HG02981 (cell line): ENCODE data around the gene SWI5.
A peak's percentile ranks its signal among the peaks of the same experiment; 100 is the strongest.
"Not testable (repeated sequence)": the region's sequence is repeated elsewhere in the genome, so short reads cannot be mapped to it uniquely, and the experiment has no call there.

Experiments
- ATAC-seq: cut with Tn5 transposase; IDR thresholded peaks from one replicate; pipeline ENCODE4 v1.9.1; 2021; ENCODE audit warnings: mild to moderate bottlenecking, moderate library complexity; ENCODE audit not compliant: unreplicated experiment

Gene SWI5

DNA sequence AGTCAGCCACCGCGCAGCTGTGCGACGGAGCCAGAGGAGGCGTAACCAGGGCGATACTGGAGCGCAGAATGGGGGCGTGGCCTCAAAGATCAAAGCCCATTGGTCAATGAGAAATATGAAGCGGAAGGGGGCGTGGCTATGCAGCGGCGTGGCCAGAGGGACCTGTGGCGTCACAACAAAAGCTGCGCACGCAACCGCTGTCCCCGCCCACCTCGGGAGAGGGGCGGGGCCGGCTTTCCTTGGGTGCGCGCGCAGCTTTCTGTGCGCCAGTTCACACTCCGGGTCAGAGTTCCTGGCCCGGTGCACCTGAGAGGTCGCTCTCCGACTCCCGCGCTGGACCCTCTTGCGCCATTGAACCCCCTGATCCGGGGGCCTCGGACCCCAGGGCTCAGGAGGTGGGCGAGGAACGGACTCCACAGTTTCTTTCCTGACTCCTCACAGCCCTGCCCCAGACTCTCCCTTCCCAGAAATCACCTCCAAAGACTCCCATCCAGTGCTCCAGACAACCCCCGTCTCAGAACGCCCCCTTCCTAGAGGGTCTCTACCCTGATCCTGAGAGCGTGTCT is at the start of gene SWI5:
SWI5 (plus strand) TSS at position 269 of the 566 bp plus-strand sequence.
- ATAC-seq: peak; percentile 93

DNA sequence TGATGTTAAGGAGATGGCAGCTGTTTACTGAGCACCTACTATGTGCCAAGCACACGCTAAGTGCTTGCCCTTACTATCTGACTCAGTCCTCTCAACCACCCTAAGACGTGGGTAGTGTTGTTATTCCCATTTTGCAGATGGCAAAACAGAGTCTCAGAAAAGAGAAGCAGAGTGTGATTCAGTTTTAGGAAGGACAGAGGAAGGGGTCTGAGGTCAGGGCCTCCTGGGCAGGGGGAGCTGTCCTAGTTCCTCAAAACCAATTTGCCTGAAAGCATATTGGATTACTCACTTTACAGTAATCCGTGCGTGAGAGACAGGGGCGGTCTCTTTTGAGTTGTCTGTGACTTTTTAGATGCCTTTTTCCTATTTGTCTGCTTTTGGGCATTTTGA is 49.7 kb upstream of the SWI5 start:
- ATAC-seq: no peak

DNA sequence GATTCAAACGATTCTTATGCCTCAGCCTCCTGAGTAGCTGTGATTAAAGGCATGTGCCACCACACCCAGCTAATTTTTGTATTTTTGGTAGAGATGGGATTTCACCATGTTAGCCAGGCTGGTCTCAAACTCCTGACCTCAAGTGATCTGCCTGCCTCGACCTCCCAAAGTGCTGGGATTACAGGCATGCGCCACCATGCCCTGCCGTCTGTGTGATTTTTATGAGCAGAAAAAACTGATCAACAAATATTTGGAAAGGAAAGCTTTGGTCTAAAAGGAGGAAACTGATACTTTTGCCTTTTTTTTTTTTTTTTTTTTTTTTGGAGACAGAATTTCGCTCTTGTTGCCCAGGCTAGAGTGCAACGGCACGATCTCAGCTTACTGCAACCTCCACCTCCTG is 45.2 kb upstream of the SWI5 start:
- not testable (repeated sequence) for ATAC-seq

DNA sequence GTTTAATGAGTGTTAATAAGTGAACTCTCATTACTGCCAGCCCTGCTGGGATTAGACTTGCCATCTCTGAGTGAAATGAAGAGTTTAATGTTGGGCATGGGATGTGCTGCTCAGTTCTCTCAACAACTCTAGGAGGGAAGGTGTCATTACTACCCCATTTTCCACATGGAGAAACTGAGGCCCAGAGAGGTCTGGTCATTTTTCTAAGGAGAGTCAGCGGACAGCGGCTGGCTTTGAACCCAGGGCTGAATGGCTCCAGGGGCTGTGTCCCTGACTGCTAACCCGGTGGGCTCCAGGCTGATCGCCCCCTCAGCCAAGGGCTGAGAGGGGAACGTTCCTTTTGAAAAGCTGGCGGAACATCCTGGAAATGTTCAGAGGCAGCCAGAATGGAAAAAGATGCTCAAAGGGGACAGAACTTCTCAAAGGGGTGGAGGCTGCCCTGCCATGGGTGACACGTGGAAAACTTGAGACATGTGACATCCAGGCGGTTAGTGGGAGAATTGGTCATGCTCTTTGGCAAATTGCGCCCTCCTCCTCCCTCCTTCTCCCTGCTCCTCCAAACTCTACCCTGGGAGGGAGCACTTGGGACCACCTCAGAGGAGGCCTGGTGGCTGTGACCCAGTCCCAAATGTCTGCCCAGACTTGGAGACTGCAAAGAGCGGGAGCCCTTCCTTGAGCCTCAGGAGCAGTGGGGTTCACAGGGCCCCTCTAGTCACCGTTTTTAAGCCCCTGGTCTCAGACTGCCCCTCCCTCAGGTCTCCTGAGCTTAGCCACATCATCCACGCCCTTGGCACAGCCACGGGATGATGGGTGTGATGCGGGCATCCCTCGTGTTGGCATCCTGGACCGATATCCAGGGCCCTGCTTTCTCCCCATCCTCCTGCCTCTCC is 44.2 kb upstream of the SWI5 start:
- ATAC-seq: no peak

DNA sequence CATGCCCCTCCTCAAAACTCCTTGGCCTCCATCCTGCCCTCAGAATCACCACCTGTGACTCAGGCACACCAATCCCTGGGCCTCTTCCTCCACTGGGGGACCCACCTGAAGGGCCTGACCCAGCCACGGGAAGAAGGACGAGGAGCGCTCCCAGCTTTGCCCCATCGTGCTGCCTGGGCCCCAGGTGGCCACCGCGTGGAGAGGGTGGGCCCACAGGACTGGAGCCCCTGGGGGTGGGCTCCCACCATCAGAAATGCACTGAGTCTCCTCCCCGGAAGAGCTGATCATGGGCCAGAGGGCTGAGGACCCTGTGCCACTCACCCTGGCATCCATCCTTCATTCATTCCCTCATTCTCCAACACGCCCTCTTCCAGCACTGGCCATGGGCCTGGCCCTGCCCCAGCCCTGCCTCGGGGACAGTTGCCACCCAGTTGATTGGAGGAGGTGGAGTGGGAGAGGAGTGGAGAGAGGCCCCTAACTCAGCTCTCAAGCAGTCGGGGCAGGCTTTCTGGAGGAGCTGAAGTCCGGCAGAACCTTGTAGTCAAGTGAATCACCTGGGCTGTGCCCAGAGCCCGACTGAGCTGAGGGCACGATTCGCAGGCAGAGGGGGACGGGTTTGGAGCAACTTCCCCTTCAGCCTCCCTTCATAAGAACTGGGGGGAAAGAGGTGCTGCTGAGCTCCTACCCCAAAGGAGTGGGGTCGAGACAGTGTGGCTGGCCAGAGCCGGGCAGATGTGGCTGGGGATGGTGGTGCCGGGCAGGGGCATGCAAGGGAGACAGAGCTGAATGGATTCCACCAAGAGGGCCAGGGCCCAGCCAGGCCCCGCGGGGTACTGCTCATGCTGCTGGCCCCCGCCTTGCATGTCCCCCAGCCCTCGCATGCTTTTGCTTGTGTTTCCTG is 43.3 kb upstream of the SWI5 start:
- no peak for ATAC-seq

DNA sequence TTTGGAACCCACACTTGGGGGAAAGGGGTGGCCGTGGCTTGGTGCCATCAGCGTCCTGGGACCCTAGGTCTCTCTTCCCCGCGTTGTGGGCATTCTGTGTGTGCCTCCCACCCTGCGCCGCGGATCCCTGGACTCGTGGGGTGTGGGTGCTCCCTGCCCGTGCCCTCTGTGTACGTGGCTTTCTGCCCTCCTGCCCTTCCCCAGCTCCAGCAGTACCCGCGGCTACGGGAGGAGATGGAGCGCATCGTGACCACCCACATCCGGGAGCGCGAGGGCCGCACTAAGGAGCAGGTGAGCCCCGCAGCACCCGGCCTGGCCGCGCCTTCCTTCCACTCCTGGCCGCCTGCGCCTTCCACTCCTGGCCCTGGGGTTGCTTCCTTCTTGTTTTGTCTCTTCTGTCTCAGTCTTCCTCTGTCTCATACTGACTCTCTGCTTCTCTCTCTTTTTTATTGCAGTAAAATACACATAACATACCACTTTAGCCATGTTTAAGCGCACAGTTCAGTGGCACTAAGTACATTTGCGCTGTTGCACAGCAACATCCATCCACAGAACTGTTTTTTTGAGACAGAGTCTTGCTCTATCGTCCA is 42.2 kb upstream of the SWI5 start:
- ATAC-seq: no peak

DNA sequence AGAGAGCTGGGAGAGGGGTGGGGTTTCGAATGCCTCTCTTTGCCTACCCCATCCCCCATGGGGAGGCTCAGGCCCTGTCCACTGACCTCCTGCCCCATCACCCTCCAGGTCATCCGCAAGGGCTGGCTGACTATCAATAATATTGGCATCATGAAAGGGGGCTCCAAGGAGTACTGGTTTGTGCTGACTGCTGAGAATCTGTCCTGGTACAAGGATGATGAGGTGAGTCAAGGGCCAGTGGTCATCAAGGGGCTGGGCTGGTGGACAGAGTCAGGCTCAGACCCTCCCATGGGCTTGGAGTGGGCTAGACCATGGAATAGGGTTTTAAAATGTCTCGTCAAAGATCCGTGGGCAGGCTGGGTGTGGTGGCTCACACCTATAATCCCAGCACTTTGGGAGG is 34.0 kb upstream of the SWI5 start:
- no peak for ATAC-seq

DNA sequence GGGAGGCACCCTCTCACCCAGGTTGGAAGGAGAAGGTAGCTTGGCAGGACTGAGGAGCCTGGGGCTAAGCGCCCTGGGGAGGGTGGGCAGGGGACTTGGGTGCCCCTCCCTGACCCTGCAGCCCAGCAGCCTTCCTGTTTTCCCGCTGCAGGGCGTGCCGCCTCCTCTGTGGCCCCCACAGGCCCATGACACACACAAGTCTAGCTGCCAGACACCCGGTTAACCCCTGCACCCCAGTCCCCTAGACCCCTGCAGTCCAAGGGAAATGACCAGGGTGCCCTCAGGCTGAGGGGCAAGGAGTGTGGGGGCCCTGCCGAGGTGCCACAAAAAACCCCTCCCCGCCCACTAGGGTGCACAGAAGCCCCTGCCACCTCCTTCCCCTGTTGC is 33.3 kb upstream of the SWI5 start:
- no peak for ATAC-seq

DNA sequence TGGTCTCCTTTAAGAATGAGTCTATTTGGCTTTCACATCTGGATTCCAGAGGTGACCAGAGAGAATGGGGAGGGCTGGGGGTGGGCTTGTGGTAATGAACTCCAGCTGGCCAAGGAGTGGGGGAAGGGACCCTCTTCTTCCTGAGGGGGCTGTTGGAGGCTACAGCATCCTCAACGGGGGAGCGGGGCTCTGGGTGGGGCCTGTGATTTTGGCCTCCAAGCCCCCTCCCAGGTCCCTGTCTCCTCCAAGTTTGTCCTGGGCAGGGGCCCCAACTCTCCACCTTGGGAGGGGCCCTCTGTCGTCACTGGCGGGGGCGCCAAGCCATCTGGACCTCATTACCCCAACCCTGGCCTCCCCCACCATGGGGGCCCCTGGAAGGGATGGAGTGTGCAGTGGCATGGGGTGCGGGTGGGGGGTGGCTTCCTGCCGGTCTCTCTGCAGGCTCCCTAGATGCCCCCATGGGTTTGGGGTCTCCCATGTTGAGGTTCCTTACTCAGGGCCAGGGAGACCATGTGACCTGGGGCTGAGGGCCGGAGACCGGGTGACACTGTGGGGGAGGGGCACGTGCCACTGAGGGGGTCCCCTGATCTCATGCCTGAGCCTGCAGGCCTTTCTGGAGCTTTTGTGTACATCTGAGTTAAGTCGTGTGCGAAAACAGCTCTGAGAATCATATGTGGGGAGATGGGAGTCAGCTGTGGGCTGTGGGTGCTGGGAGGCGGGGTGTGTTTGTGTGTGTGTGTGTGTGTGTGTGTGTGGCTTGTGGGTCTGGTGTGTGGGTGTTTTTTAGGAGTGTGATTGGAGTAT is 32.7 kb upstream of the SWI5 start:
- ATAC-seq: no peak

DNA sequence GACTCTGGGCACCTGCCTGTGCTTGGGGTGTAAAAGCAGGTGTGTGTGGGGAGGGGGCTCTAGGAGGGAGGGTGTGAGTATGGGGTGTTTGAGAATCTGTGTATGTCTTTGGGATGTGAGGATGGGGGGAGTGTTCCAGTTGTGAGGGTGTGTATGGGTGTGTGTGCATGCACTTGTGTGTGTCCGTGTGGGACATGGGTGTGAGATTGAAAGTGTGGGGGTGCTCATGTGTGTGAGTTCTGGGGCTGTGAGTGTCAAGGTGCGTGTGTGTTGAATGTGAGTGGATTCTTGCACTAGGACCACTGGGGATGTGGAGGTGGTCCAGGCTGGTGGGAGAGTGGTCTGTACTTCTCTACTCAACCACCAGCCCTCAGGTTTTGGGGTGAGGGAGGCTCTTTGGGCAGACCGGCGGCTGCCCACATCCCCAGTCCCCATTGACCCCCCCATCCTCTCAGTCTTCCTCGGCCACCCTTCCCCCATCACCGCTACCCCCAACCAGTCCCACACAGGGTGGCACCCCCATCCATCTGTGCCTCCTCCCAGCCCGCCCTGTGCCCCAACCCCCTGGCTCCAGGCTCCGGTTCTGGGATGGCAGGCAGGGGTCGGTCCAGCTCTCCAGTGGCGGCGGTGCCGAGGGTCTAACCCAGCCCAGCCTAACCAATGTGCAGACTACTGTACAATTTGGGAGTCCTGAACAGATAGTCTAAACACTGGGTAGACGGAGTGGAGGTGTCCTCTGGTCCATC is 31.8 kb upstream of the SWI5 start:
- ATAC-seq: no peak

DNA sequence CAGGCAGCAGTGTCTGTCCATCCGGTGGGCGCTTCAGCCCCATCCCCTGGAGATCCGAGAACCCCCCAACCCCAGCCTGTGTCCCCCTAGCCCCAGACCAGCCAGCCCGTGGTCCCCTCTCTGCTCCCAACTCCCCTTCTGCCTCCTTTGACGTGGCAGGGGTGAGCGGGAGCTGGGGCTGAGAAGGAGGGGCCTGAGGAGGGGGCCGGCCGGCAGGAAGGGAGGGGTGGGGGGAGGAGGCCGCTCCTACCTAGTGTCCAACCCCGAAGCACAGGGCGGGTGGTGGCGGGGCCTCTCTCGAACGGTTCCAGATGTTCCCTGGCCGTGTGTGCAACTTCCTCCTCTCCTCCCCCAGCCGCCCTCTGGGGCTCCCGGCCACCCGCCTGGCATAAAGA is 31.2 kb upstream of the SWI5 start:
- ATAC-seq: no peak

DNA sequence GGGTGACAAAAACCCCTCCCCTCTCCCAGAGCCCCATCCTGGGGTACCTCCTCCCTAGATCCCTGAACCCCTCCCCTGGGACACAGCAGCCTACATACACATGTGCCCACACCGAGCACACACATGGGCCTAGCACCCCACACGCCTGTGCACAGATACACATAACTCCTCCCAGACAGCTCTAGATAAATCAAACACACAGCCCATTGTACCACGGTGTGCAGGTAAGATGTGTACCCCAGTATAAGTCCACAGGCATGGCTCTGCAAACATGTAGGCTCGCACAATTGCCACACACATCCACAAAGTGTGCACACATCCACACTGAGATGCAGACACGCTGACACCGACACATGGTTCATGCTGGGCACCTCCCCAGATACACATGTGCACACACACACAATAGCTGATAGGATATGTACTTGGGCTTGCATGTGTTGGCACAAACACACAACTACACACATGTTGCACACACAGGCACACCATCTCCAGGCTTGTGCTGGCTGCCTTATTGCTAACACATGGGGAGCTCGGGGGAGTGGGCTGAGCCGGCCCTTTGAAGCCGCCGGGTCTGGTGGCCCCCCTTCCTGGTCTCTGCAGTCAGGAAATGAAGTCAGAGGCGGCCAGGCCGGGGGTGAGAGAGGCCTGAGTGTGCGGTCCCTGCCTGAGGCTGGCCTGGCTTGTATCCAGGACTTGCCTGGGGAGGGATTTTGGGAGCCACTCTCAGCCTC is 30.5 kb upstream of the SWI5 start:
- no peak for ATAC-seq

DNA sequence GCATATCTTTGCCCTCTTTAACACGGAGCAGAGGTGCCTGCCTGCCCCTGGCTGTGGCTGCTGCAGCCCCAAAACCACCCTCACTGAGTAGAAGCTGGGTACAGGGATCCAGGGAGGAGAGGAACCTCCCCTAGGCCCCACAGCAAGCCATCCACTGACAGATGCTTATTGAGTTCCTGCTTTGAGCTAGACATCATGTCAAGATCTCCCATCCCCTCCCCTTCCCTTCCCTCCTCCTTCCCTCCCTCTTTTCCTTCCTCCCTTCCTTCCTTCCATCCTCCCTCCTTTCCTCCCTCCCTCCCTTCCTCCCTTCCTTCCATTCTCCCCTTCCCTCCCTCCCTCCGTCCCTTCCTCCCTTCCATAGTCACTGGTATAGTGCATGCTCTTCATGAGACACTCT is 29.6 kb upstream of the SWI5 start:
- no peak for ATAC-seq

DNA sequence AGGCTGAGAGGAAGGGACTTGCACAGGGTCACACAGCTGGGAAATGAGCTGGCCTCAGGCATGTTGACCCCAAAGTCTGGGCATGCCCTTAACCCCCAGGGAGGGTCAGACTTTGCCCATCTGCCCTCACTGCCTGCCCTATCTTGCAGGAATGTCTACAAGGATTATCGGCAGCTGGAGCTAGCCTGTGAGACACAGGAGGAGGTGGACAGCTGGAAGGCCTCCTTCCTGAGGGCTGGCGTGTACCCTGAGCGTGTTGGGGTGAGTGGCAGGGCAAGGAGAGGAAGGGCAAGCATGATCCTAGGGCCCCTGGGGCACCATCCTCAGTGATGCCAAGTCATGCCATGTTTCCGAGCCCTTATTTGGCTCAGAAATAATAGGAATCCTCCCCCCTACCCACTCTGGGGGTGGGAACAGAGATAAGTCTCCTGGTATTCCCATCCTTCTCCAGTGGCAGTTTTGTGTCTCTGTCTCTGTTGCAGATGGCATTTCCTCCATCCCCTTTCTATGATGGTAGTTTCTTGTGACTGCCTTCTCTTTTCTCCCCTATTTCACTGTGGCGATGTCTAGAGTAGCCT is 28.8 kb upstream of the SWI5 start:
- ATAC-seq: no peak

DNA sequence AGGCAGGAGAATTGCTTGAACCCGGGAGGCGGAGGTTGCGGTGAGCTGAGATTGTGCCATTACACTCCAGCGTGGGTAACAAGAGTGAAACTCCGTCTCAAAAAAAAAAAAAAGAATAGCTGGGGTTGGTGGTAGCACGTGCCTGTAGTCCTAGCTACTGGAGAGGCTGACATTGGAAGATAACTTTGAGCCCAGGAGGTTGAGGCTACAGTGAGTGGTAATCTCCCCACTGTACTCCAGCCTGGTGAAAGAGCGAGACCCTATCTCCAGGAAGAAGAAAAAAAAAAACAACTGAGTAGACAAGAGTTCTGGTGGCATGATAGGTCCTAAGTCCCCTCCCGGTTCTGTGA is 26.5 kb upstream of the SWI5 start:
- no peak for ATAC-seq

DNA sequence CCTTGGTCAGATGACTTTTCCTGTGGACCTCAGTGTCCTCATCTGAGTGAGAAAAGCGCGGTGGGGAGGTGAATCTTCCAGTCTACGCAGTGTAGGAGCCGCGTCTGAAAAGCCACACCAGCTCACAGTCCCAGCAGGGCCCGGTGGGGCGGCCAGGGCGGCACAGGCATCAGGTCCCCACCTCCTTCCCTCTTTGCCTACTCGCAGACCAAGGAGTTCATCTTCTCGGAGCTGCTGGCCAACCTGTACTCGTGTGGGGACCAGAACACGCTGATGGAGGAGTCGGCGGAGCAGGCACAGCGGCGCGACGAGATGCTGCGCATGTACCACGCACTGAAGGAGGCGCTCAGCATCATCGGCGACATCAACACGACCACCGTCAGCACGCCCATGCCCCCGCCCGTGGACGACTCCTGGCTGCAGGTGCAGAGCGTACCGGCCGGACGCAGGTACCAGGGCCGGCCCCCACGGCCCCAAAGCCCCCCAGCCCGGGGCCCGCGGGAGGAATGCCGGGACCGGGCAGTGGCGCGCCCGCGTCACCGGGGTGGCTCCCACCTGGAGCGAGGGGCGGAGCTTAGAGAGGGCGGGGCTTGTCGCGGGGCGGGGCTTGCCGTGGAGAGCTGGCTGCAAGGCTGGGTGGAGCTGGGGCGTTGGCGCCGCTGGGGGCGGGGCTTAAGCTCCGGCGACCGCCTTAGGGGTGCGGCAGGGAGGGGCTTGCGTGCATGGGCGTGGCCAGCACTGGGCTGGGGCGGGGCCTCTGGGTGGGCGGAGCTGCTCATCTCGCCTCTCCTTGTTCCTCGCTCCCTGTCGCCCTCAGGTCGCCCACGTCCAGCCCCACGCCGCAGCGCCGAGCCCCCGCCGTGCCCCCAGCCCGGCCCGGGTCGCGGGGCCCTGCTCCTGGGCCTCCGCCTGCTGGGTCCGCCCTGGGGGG is 25.9 kb upstream of the SWI5 start:
- peak; percentile 91 for ATAC-seq

DNA sequence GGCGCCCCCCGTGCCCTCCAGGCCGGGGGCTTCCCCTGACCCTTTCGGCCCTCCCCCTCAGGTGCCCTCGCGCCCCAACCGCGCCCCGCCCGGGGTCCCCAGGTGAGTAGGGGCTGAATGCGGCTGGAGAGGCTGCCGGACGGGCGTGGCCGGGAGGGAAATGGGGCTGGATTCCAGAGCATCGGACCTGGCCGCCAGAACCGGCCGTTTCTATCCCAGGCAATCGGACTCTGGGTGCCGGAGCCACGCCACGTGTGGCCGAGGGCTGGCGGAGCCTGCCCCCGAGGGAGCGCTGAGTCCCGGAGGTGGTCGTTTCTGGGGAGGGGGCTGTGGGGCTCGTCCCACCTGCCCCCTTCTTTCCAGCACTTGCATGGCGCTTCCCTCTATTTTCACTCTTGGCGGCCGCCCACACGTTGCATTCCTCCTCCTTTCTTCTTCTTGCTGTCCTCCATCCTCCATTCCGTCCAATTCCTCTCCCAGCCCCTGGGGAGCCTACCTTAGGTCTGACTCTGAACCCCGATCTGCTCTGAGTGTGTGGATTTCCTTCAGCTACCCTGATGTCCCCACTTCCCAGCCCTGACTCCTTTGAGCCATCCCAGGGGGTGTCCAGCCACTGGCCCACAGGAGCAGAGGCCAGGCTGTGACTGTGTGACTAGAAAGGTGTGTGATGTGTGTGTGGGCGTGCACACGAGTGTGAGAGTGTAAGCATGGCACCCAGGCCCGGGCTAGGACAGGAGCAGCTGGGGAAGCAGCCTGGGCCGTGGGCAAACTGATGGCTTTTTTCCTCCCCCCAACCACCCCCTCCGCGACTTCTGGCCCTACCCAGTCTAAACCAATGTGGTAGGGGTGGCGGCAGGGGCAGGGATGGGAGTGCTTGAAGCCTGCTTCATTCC is 25.0 kb upstream of the SWI5 start:
- ATAC-seq: no peak
